ENCODE measurements around the gene MAN1C1. TPM values are rescaled to one million over a fixed set of nuclear protein-coding genes. Genes with fewer than 3 reads are reported as not detected.

MAN1C1 gene
- total RNA-seq, 1 experiment from 2014 or later = 9.3 TPM

DNA sequence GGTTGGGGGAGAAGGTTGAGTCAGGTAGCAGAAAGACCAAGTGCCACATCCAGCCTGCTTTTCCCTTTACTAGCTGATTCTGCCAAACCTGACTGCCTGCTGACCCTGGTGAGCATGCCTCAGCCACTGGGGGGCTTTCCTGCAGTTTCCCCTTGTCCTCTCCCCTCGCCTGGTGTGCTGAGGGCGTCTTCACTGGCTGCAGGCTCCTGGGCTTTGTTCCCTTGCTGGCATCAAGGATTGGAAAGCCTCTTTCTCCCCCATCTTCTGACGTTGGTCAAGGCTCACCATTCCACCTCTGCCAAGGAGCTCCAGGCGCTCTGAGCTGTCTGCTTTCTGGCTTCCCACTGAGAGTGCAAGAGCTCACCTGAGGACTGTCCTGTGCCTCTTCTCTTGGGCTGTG is 28.4 kb downstream of the MAN1C1 start:
- no peak overlapping the region for H3K27ac Mint-ChIP-seq
- H3K4me1 Mint-ChIP-seq = peaks cover 10 to 18% of the 10 kb centered on the region in 2 experiments
- H3K4me3 Mint-ChIP-seq = no peak overlapping the region
- H3K4ac ChIP-seq (ENCODE audit: low read depth, low read length) = no peak overlapping the region
- H2BK12ac ChIP-seq (ENCODE audit: insufficient read length, low read depth, low read length) = no peak overlapping the region
- H3K27ac ChIP-seq (ENCODE audit: insufficient read length, low read depth, low read length) = no peak overlapping the region
- H3T11ph ChIP-seq (ENCODE audit: low read length) = no peak overlapping the region
- H3K18ac ChIP-seq (ENCODE audit: insufficient read length, low read depth, low read length) = no peak overlapping the region
- H2BK5ac ChIP-seq (ENCODE audit: insufficient read length, low read length) = no peak overlapping the region
- no peaks in the 10 kb centered on the region for H3K79me2 ChIP-seq (ENCODE audit: insufficient read depth, low read length)
- H3K4me1 ChIP-seq (ENCODE audit: insufficient read depth, low read length) = no peaks in the 10 kb centered on the region
- peaks cover 22% of the 10 kb centered on the region for H3K27me3 Mint-ChIP-seq (ENCODE audit: low read depth)
- no peaks in the 10 kb centered on the region for H3K79me1 ChIP-seq (ENCODE audit: insufficient read depth, low read depth, low read length, poor library complexity, severe bottlenecking)
- H3K9me3 Mint-ChIP-seq = no peaks in the 10 kb centered on the region
- H3K23me2 ChIP-seq (ENCODE audit: insufficient read length, low read depth, low read length, poor library complexity, severe bottlenecking) = no peaks in the 10 kb centered on the region
- no peak overlapping the region for H2BK20ac ChIP-seq (ENCODE audit: low read depth, low read length, poor library complexity, severe bottlenecking)
- no peak overlapping the region for H3K4me2 ChIP-seq (ENCODE audit: insufficient read depth, insufficient read length, low read length)
- no peak overlapping the region for H2BK15ac ChIP-seq (ENCODE audit: low read depth, low read length)
- no peaks in the 10 kb centered on the region for H3K36me3 Mint-ChIP-seq (ENCODE audit: insufficient read depth in 1 of 3, low read depth in 3 of 3)
- no peak overlapping the region for H4K8ac ChIP-seq (replicated peaks; ENCODE audit: insufficient read length, low read depth, low read length)
- no CpG with 5 or more reads among the region's 4 CpGs for WGBS (ENCODE audit: extremely low coverage, insufficient read length, low lambda C conversion rate)
- no peak overlapping the region for H3K14ac ChIP-seq (ENCODE audit: insufficient read depth, low read length)
- no peak overlapping the region for H3K56ac ChIP-seq (ENCODE audit: insufficient read length, low read depth, low read length)
- H4K91ac ChIP-seq (ENCODE audit: insufficient read length, low read depth, low read length) = no peak overlapping the region
- no peaks in the 10 kb centered on the region for H3K27me3 ChIP-seq (ENCODE audit: insufficient read depth, low read length)
- H2AK5ac ChIP-seq (ENCODE audit: insufficient read length, low read length) = no peak overlapping the region
- no peak for DNase-seq
- H2AFZ ChIP-seq (ENCODE audit: low read length) = no peak overlapping the region
- no peak overlapping the region for H3K23ac ChIP-seq (ENCODE audit: insufficient read length, low read depth, low read length)
- no peak overlapping the region for H4K5ac ChIP-seq (ENCODE audit: insufficient read length, low read depth, low read length)
- TF ChIP-seq, protein P1, sequence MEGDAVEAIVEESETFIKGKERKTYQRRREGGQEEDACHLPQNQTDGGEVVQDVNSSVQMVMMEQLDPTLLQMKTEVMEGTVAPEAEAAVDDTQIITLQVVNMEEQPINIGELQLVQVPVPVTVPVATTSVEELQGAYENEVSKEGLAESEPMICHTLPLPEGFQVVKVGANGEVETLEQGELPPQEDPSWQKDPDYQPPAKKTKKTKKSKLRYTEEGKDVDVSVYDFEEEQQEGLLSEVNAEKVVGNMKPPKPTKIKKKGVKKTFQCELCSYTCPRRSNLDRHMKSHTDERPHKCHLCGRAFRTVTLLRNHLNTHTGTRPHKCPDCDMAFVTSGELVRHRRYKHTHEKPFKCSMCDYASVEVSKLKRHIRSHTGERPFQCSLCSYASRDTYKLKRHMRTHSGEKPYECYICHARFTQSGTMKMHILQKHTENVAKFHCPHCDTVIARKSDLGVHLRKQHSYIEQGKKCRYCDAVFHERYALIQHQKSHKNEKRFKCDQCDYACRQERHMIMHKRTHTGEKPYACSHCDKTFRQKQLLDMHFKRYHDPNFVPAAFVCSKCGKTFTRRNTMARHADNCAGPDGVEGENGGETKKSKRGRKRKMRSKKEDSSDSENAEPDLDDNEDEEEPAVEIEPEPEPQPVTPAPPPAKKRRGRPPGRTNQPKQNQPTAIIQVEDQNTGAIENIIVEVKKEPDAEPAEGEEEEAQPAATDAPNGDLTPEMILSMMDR (conservative IDR thresholded peaks at IDR 0.05) = no peak; the same call in 2 of the 3 replicates
- no peak overlapping the region for H2BK120ac ChIP-seq (ENCODE audit: low read depth, low read length, poor library complexity, severe bottlenecking)
- H3K9me3 ChIP-seq (ENCODE audit: control insufficient read depth, low read depth, low read length) = no peaks in the 10 kb centered on the region
- H4K20me1 ChIP-seq (ENCODE audit: control insufficient read depth, insufficient read depth, insufficient read length) = no peaks in the 10 kb centered on the region
- H3K9ac ChIP-seq (ENCODE audit: extremely low read depth, insufficient read length, low read length) = no peak overlapping the region
